WTC11 (cell line): ENCODE data around the gene NPAS3. TPM values are rescaled to one million over a fixed set of nuclear protein-coding genes. Genes with fewer than 3 reads are reported as not detected.

ENCODE experiments used
- ATAC-seq: fragments of 200-7000 bp; cut with Tn5 transposase; 2 replicates; pipeline ENCODE4 v1.10.0; 2021; ENCODE audit warnings: mild to moderate bottlenecking, moderate library complexity
- CTCF ChIA-PET: fragments of 300-600 bp; sonication (Branson Sonifier 250); formaldehyde crosslinking; loops from one replicate; lab custom pipeline; 2021; ENCODE audit warnings: antibody characterized with exemption; lab: Charles Lee
- POLR2A ChIA-PET: fragments of 350-600 bp; sonication (Branson Sonifier 250); formaldehyde crosslinking; loops from one replicate; lab custom pipeline; 2021; ENCODE audit warnings: antibody characterized with exemption; lab: Charles Lee
- DNase-seq: peaks from one replicate; pipeline ENCODE4 v3.0.0; 2021; ENCODE audit warnings: low spot score
- H3K27ac Mint-ChIP-seq: 2 replicates; pipeline ENCODE4 v1.8.0; 2021; ENCODE audit warnings: mixed read lengths
- H3K27me3 Mint-ChIP-seq: 2 replicates; pipeline ENCODE4 v1.8.0; 2021; ENCODE audit warnings: low read depth, mild to moderate bottlenecking, moderate library complexity, mixed read lengths
- H3K36me3 Mint-ChIP-seq: 2 replicates; pipeline ENCODE4 v1.8.0; 2021; ENCODE audit warnings: mixed read lengths
- H3K4me1 Mint-ChIP-seq: 2 replicates; pipeline ENCODE4 v1.8.0; 2022; ENCODE audit warnings: mixed read lengths
- H3K4me3 Mint-ChIP-seq: 2 replicates; pipeline ENCODE4 v1.8.0; 2021; ENCODE audit warnings: mild to moderate bottlenecking, moderate library complexity, mixed read lengths
- H3K9me3 Mint-ChIP-seq: 2 replicates; pipeline ENCODE4 v1.8.0; 2021; ENCODE audit warnings: mixed read lengths
- FOXP1 ChIP-seq: sonication (generic); formaldehyde crosslinking; IDR thresholded peaks from 2 replicates; pipeline ENCODE4 v1.8.0; 2022; ENCODE audit warnings: missing genetic modification reagents, mild to moderate bottlenecking, moderate library complexity, borderline replicate concordance
- GABPB1 ChIP-seq: sonication (generic); formaldehyde crosslinking; IDR thresholded peaks from 2 replicates; pipeline ENCODE4 v1.8.1; 2023; ENCODE audit warnings: mild to moderate bottlenecking, missing genetic modification reagents
- GTF2I ChIP-seq: fragments of 250-450 bp; sonication (Bioruptor Pico); conservative IDR thresholded peaks from 2 replicates; pipeline ENCODE4 v1.4.0; 2021; ENCODE audit warnings: mild to moderate bottlenecking
- NFATC4 ChIP-seq: fragments of 250-450 bp; sonication (Bioruptor Pico); IDR thresholded peaks from 2 replicates; pipeline ENCODE4 v1.9.0; 2021; ENCODE audit warnings: mild to moderate bottlenecking
- NFE2L1 ChIP-seq: sonication (generic); formaldehyde crosslinking; IDR thresholded peaks from 2 replicates; pipeline ENCODE4 v1.8.1; 2023; ENCODE audit warnings: missing genetic modification reagents
- OVOL2 ChIP-seq: fragments of 250-450 bp; sonication (Bioruptor Pico); IDR thresholded peaks from 2 replicates; pipeline ENCODE4 v1.9.0; 2021; ENCODE audit warnings: mild to moderate bottlenecking, borderline replicate concordance
- SP1 ChIP-seq: sonication (generic); formaldehyde crosslinking; conservative IDR thresholded peaks from 2 replicates; pipeline ENCODE4 v1.8.1; 2022; ENCODE audit warnings: missing genetic modification reagents
- TEAD4 ChIP-seq: sonication (generic); formaldehyde crosslinking; IDR thresholded peaks from 2 replicates; pipeline ENCODE4 v1.8.0; 2022; ENCODE audit warnings: mild to moderate bottlenecking, missing genetic modification reagents
- ZNF138 ChIP-seq: sonication (generic); formaldehyde crosslinking; conservative IDR thresholded peaks from 2 replicates; pipeline ENCODE4 v1.8.1; 2022; ENCODE audit warnings: mild to moderate bottlenecking, moderate library complexity, missing genetic modification reagents
- ZNF423 ChIP-seq: fragments of 250-450 bp; sonication (Bioruptor Pico); IDR thresholded peaks from 2 replicates; pipeline ENCODE4 v2.1.2; 2022; ENCODE audit warnings: mild to moderate bottlenecking, moderate library complexity
- total RNA-seq: library from RNA; stranded (reverse); gene quantifications from 3 replicates; pipeline ENCODE4 v1.2.3, GENCODE V29; 2021
- TF ChIP-seq, protein P1 (sequence below): sonication (generic); formaldehyde crosslinking; IDR thresholded peaks from 2 replicates; pipeline ENCODE4 v1.8.1; 2023; ENCODE audit warnings: mild to moderate bottlenecking, missing genetic modification reagents, borderline replicate concordance
- TF ChIP-seq, protein P2 (sequence below): sonication (generic); formaldehyde crosslinking; IDR thresholded peaks from 2 replicates; pipeline ENCODE4 v1.8.0; 2023; ENCODE audit warnings: missing genetic modification reagents, mild to moderate bottlenecking, borderline replicate concordance
- TF ChIP-seq, protein P3 (sequence below): sonication (generic); formaldehyde crosslinking; IDR thresholded peaks from 2 replicates; pipeline ENCODE4 v1.8.1; 2022; ENCODE audit warnings: mild to moderate bottlenecking, moderate library complexity, missing genetic modification reagents
- TF ChIP-seq, protein P4 (sequence below): fragments of 250-450 bp; sonication (Bioruptor Pico); IDR thresholded peaks from 2 replicates; pipeline ENCODE4 v2.1.2; 2022; ENCODE audit warnings: mild to moderate bottlenecking, moderate library complexity

Gene NPAS3
- total RNA-seq, 1 experiment from 2014 or later, result 3.2 TPM

DNA sequence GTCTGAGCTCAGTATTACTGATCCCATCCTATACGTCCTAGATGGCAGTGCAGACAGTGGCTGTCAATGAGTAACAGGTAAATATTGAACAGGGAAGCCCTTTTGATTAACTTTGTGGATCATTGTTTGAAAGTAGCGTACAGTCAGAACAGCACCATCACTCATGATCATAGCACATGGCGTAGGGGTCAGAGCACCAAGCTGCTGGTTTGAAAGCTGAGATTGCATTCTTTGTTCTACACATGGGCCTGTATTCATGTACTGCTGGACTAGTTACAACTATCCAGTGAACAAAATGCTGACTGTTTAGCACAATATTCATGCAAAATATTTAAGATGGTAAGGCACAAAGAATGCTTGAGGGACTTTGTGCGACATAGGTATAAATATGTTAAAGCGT, 131.8 kb downstream of the NPAS3 start (continued):
- TF ChIP-seq, protein P1, sequence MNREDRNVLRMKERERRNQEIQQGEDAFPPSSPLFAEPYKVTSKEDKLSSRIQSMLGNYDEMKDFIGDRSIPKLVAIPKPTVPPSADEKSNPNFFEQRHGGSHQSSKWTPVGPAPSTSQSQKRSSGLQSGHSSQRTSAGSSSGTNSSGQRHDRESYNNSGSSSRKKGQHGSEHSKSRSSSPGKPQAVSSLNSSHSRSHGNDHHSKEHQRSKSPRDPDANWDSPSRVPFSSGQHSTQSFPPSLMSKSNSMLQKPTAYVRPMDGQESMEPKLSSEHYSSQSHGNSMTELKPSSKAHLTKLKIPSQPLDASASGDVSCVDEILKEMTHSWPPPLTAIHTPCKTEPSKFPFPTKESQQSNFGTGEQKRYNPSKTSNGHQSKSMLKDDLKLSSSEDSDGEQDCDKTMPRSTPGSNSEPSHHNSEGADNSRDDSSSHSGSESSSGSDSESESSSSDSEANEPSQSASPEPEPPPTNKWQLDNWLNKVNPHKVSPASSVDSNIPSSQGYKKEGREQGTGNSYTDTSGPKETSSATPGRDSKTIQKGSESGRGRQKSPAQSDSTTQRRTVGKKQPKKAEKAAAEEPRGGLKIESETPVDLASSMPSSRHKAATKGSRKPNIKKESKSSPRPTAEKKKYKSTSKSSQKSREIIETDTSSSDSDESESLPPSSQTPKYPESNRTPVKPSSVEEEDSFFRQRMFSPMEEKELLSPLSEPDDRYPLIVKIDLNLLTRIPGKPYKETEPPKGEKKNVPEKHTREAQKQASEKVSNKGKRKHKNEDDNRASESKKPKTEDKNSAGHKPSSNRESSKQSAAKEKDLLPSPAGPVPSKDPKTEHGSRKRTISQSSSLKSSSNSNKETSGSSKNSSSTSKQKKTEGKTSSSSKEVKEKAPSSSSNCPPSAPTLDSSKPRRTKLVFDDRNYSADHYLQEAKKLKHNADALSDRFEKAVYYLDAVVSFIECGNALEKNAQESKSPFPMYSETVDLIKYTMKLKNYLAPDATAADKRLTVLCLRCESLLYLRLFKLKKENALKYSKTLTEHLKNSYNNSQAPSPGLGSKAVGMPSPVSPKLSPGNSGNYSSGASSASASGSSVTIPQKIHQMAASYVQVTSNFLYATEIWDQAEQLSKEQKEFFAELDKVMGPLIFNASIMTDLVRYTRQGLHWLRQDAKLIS, result no peak
- TF ChIP-seq ZNF138 (CRISPR knock-in tag) (no peak), GABPB1 (no peak), ZNF423 (CRISPR knock-in tag) (no peak), GTF2I (CRISPR knock-in tag) (no peak), NFATC4 (CRISPR knock-in tag) (no peak), OVOL2 (CRISPR knock-in tag) (no peak)
- TF ChIP-seq, protein P2, sequence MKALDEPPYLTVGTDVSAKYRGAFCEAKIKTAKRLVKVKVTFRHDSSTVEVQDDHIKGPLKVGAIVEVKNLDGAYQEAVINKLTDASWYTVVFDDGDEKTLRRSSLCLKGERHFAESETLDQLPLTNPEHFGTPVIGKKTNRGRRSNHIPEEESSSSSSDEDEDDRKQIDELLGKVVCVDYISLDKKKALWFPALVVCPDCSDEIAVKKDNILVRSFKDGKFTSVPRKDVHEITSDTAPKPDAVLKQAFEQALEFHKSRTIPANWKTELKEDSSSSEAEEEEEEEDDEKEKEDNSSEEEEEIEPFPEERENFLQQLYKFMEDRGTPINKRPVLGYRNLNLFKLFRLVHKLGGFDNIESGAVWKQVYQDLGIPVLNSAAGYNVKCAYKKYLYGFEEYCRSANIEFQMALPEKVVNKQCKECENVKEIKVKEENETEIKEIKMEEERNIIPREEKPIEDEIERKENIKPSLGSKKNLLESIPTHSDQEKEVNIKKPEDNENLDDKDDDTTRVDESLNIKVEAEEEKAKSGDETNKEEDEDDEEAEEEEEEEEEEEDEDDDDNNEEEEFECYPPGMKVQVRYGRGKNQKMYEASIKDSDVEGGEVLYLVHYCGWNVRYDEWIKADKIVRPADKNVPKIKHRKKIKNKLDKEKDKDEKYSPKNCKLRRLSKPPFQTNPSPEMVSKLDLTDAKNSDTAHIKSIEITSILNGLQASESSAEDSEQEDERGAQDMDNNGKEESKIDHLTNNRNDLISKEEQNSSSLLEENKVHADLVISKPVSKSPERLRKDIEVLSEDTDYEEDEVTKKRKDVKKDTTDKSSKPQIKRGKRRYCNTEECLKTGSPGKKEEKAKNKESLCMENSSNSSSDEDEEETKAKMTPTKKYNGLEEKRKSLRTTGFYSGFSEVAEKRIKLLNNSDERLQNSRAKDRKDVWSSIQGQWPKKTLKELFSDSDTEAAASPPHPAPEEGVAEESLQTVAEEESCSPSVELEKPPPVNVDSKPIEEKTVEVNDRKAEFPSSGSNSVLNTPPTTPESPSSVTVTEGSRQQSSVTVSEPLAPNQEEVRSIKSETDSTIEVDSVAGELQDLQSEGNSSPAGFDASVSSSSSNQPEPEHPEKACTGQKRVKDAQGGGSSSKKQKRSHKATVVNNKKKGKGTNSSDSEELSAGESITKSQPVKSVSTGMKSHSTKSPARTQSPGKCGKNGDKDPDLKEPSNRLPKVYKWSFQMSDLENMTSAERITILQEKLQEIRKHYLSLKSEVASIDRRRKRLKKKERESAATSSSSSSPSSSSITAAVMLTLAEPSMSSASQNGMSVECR (CRISPR knock-in tag), result no peak
- TF ChIP-seq, protein P3, sequence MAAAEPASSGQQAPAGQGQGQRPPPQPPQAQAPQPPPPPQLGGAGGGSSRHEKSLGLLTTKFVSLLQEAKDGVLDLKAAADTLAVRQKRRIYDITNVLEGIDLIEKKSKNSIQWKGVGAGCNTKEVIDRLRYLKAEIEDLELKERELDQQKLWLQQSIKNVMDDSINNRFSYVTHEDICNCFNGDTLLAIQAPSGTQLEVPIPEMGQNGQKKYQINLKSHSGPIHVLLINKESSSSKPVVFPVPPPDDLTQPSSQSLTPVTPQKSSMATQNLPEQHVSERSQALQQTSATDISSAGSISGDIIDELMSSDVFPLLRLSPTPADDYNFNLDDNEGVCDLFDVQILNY (CRISPR knock-in tag), result no peak

DNA sequence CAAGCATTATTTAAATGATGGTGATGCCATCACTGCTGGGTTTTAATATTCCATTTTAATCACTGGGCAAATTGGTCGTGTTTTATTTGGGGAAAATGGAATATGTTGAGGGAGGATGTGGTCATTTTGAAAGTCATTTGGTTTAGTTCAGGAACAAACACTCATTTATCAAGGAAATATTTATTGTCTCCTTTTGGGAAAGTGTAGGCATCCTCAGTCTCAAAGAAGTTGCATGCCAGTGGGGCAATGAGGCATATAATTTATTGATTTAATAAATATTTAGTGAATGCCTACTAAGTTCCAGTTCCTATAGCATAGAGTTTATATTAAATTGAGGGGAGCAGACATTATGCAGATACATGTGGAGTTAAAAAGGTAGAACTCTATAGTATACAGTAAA, 134.3 kb downstream of the NPAS3 start:
- Mint-ChIP-seq H3K27me3 (no peaks in the 10 kb centered on the region), H3K4me1 (peaks cover 8% of the 10 kb centered on the region), H3K36me3 (no peaks in the 10 kb centered on the region), H3K4me3 (no peak overlapping the region), H3K27ac (no peak overlapping the region), H3K9me3 (no peaks in the 10 kb centered on the region)
- TF ChIP-seq SP1 (CRISPR knock-in tag), result no peak
- no peak for TF ChIP-seq NFE2L1 (CRISPR knock-in tag)
- TF ChIP-seq, protein P4, sequence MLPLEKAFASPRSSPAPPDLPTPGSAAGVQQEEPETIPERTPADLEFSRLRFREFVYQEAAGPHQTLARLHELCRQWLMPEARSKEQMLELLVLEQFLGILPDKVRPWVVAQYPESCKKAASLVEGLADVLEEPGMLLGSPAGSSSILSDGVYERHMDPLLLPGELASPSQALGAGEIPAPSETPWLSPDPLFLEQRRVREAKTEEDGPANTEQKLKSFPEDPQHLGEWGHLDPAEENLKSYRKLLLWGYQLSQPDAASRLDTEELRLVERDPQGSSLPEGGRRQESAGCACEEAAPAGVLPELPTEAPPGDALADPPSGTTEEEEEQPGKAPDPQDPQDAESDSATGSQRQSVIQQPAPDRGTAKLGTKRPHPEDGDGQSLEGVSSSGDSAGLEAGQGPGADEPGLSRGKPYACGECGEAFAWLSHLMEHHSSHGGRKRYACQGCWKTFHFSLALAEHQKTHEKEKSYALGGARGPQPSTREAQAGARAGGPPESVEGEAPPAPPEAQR (CRISPR knock-in tag), result no peak
- TF ChIP-seq TEAD4 (CRISPR knock-in tag), result no peak
- ChIA-PET POLR2A (no interaction called here), CTCF (no interaction called here)
- ATAC-seq (no peak), DNase-seq (no peak)

DNA sequence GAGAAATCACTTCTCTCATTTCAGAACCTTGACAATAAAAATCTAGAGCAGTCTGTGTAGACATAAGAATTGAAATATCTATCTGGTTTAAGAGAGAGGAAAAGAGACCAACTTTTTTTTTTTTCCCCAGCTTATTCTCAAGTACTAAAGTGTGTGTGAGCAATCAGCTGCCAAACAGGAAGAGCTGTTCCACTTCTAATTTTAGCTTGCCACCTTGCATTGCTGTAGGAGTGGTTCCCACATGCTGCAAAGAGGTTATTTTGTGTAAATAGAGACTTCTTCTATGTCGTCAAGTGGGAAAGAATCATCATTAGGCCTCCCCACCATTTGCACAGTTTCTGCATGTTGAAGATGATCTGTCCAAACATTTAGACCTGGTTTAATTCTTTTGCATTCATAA, 142.6 kb downstream of the NPAS3 start:
- Mint-ChIP-seq H3K27me3 (no peaks in the 10 kb centered on the region), H3K4me3 (no peak overlapping the region), H3K27ac (no peak overlapping the region), H3K36me3 (no peaks in the 10 kb centered on the region), H3K4me1 (peaks cover 10% of the 10 kb centered on the region), H3K9me3 (peaks cover 11% of the 10 kb centered on the region)
- POLR2A ChIA-PET, result no interaction called here
- no peak for ATAC-seq
- CTCF ChIA-PET, result no interaction called here
- DNase-seq, result no peak
- TF ChIP-seq, protein P4 (CRISPR knock-in tag), result no peak
- no peak for TF ChIP-seq FOXP1 (CRISPR knock-in tag)
- TF ChIP-seq, protein P2 (CRISPR knock-in tag), result no peak
